NCI-H187 (cell line): ENCODE results near the gene EHBP1L1.
"Not testable (repeated sequence)": the region's sequence is repeated elsewhere in the genome, so short reads cannot be mapped to it uniquely, and the experiment has no call there.

ENCODE experiments used
- DNase-seq, 2 experiments: peaks; one replicate each; lab custom pipeline; 2025; lab: John Stamatoyannopoulos, UW

Gene EHBP1L1

GRCh38 chr11:65636108-65637031 is 60.5 kb downstream of the EHBP1L1 start:
- DNase-seq, result no peak

GRCh38 chr11:65637032-65637557 is 61.2 kb downstream of the EHBP1L1 start:
- no peak for DNase-seq

DNA sequence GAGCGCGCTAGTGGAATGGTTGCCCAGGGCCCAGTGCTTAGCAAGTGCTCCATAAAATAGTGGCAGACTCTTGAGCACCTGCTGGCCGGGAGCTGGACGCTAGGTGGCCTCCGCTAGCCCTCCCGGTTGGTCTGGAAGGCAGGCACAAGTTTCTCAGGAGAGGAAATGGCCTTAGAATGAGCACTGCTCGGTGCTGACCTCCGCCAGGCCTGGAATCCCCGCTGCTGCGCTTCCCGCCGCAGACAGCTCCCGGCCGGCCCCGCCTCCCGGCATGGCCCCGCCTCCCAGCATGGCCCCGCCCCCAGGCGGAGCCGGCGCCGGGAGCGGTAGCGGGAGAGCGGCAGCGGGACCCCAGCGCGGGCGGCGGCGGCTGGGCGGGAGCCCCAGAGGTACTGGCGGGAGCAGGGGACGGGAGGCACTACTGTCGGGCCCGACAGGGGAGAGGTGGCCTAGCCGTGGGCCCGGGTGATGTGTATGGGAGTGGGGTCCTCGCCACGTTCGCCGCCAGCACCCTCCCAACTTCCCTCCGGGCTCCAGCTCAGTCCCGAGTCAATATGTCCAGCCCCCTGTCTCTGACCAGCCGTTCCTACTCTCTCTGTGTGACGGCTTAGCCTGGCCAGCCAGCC is 62.1 kb downstream of the EHBP1L1 start, which contains the start of gene SIPA1:
TSS of gene SIPA1 (plus strand) at position 308 of the 626 bp plus-strand sequence. CDS start 2,821 bp downstream, outside the sequence.
- no peak for DNase-seq

- DNase-seq, result not testable (repeated sequence)
These were observed 63.4 kb downstream of the EHBP1L1 start for GRCh38 chr11:65639228-65639597.

- DNase-seq, result no peak
These were observed 64.0 kb downstream of the EHBP1L1 start for GRCh38 chr11:65639623-65640482.

DNA sequence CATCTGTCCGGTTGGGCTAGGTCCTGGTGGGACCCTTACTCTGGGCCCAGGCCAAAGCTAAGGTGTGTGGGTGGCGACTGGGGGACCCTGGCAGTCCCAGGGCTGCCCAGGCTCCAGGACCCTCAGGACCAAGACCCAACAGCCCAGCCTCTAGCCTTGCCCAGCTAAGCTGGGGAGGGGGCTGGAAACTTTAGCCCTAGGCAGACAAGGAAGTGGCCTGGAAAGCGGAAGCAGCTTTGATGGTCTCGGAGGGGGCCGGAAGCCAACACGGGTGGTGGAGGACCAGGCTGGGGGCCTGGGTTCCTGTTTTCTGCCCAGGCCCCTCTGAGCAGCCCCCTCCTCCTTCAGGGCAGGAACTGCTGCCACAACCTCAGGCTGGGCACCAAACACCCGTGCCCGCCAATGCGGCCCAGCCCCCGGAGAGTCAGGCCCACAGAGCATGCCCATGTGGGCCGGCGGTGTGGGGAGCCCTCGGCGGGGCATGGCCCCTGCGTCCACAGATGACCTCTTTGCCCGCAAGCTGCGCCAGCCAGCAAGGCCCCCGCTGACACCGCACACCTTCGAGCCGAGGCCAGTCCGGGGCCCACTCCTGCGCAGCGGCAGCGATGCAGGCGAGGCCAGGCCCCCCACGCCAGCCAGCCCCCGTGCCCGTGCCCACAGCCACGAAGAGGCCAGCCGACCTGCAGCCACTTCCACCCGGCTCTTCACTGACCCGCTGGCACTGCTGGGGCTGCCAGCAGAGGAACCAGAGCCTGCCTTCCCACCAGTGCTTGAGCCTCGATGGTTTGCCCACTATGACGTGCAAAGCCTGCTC is 64.8 kb downstream of the EHBP1L1 start:
- DNase-seq, result no peak

GRCh38 chr11:65641297-65642013 is 65.6 kb downstream of the EHBP1L1 start:
- DNase-seq, result no peak
